K562 (cell line): Measurements from ENCODE around the gene TMIGD3. TPM values are rescaled to one million over a fixed set of nuclear protein-coding genes. Genes with fewer than 3 reads are reported as not detected.

Experiments used
- GABPA ChIP-seq: fragments of 200-800 bp; sonication (Bioruptor generic); conservative IDR thresholded peaks from 2 replicates; pipeline ENCODE4 v1.6.1; 2016; ENCODE audit warnings: low read depth, missing genetic modification characterization, missing compliant biosample characterization
- JUNB ChIP-seq: fragments of 450-650 bp; formaldehyde crosslinking; conservative IDR thresholded peaks from 2 replicates; pipeline ENCODE4 v1.4.0; 2020; ENCODE audit warnings: mild to moderate bottlenecking
- L3MBTL2 ChIP-seq: fragments of 450-650 bp; IDR thresholded peaks from 2 replicates; pipeline ENCODE4 v1.6.1; 2016; ENCODE audit warnings: mild to moderate bottlenecking, moderate library complexity
- MXD1 ChIP-seq: fragments of 250-450 bp; sonication (Bioruptor Pico); IDR thresholded peaks from 2 replicates; pipeline ENCODE4 v1.8.0; 2021; ENCODE audit warnings: borderline replicate concordance, mild to moderate bottlenecking, moderate library complexity; ENCODE audit not compliant: poor library complexity, severe bottlenecking
- MYBL2 ChIP-seq, 2 experiments: fragments of 450-650 bp in 1 of 2; sonication (generic) in 1 of 2; formaldehyde crosslinking in 1 of 2; IDR thresholded peaks; 2 replicates each; pipeline versions ENCODE4 v1.6.1 to v1.8.1; 2017 to 2022; ENCODE audit warnings: borderline replicate concordance in 1 of 2, inconsistent platforms in 1 of 2, low read depth in 1 of 2, mild to moderate bottlenecking in 1 of 2, missing genetic modification reagents in 1 of 2, moderate library complexity in 1 of 2
- MYC ChIP-seq, 2 experiments: fragments of 250-450 bp in 1 of 2; sonication (Bioruptor Pico) in 1 of 2; IDR thresholded peaks; 2 replicates each; pipeline versions ENCODE4 v1.5.1 to v1.6.1; 2012 to 2021; ENCODE audit warnings: low read depth in 2 of 2, borderline replicate concordance in 1 of 2, improper control_type of control experiment in 1 of 2, low read length in 1 of 2, mild to moderate bottlenecking in 1 of 2, moderate library complexity in 1 of 2
- NONO ChIP-seq, 2 experiments: fragments of 200-400 bp in 1 of 2; fragments of 450-650 bp in 1 of 2; formaldehyde crosslinking in 1 of 2; IDR thresholded peaks; 2 replicates each; pipeline ENCODE4 v1.6.1; 2017; ENCODE audit warnings: low read depth in 2 of 2, mild to moderate bottlenecking in 2 of 2, moderate library complexity in 2 of 2, low read length in 1 of 2
- PBX2 ChIP-seq, 2 experiments: IDR thresholded peaks in 1 of 2; conservative IDR thresholded peaks in 1 of 2; 2 replicates each; pipeline ENCODE4 v1.6.1; 2016; ENCODE audit warnings: low read depth in 2 of 2, mild to moderate bottlenecking in 1 of 2, missing compliant biosample characterization in 1 of 2, missing genetic modification characterization in 1 of 2, moderate library complexity in 1 of 2
- RBM15 ChIP-seq: fragments of 200-400 bp; formaldehyde crosslinking; IDR thresholded peaks from 2 replicates; pipeline ENCODE4 v1.6.1; 2018; ENCODE audit warnings: mild to moderate bottlenecking, low read length, moderate library complexity; ENCODE audit not compliant: insufficient read depth
- RNF219 ChIP-seq: fragments of 250-450 bp; sonication (Bioruptor Pico); IDR thresholded peaks from 2 replicates; pipeline ENCODE4 v1.5.0; 2022; ENCODE audit warnings: mild to moderate bottlenecking
- SMAD4 ChIP-seq: fragments of 250-450 bp; sonication (Bioruptor Pico); conservative IDR thresholded peaks from 2 replicates; pipeline ENCODE4 v1.8.0; 2021; ENCODE audit warnings: inconsistent platforms, mild to moderate bottlenecking, moderate library complexity
- TCFL5 ChIP-seq: fragments of 250-450 bp; sonication (Bioruptor Pico); conservative IDR thresholded peaks from 2 replicates; pipeline ENCODE4 v1.6.1; 2021; ENCODE audit warnings: mild to moderate bottlenecking, moderate library complexity, matching md5 sums
- USF1 ChIP-seq: sonication (generic); formaldehyde crosslinking; IDR thresholded peaks from 2 replicates; pipeline ENCODE4 v1.9.0; 2022; ENCODE audit warnings: mild to moderate bottlenecking, missing genetic modification reagents
- ZNF282 ChIP-seq: sonication (generic); formaldehyde crosslinking; IDR thresholded peaks from 2 replicates; pipeline ENCODE4 v1.8.1; 2023; ENCODE audit warnings: missing genetic modification reagents
- polyA plus RNA-seq, 8 experiments: library from polyadenylated mRNA; depleted of rRNA in 4 of 8; stranded (reverse) in 5 of 8; unstranded in 3 of 8; fragments of >200 nt; fragmentation: Nextera tagmentation in 2 of 8; fragmentation: Illumina TruSeq in 1 of 8; extraction: Ambion mirVana in 2 of 8; extraction: Trizol in 1 of 8; gene quantifications; 2 replicates each; pipeline versions ENCODE4 v1.2.1 to v1.2.3, GENCODE V29; 2011 to 2014; ENCODE audit warnings: inconsistent platforms in 1 of 8, missing spikeins in 1 of 8
- total RNA-seq, 7 experiments: library from RNA; depleted of rRNA in 6 of 7; stranded (reverse); fragments of >200 nt in 6 of 7; fragmentation: Illumina TruSeq in 2 of 7; extraction: Trizol in 2 of 7; gene quantifications; 2 replicates each; pipeline versions ENCODE4 v1.2.1 to v1.2.3, GENCODE V29; 2011 to 2021; ENCODE audit warnings: low replicate concordance in 1 of 7
- TF ChIP-seq, protein P1 (sequence below): sonication (generic); formaldehyde crosslinking; IDR thresholded peaks from 2 replicates; pipeline ENCODE4 v1.5.0; 2020; ENCODE audit warnings: missing genetic modification reagents
- TF ChIP-seq, protein P2 (sequence below): fragments of 450-650 bp; formaldehyde crosslinking; IDR thresholded peaks from 2 replicates; pipeline ENCODE4 v1.4.0; 2020; ENCODE audit warnings: mild to moderate bottlenecking, moderate library complexity

TMIGD3 gene
- total and polyA plus RNA-seq, 9 of the 15 experiments (the other 6 are each of a cell fraction or from before 2014, with no cell fraction given), result 0.11 to 0.13 (median 0.11) TPM; not detected in 6

DNA sequence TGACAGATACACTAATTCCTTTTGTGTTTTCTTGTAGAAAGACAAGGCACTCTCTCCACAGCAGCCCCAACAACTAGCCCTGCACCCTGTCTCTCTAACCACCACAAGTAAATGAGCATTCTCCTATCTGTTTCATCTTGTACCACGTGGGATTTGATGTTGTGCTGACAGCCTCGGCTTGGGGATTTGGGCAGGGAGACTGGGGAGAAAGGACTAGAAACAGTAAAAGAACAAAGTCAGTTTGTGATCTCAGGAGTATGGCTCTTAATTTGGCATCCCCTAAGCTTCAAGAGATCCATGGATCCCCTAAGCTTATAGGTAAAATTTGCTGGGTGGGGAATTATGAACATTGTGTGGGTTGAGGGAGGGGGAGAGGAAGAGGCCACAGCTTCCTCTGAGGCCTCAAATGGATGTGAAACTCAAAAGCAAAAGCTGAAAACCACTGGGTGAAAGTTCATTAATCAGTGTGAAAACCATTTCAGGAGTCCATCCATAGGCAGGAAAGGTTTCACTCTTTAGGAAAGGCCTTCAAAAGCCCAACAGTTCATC is 26.6 kb downstream of the TMIGD3 start (continued):
- TF ChIP-seq TCFL5 (CRISPR knock-in tag) (no peak), MYBL2 (IDR thresholded peaks at IDR 0.05; ENCODE audit: low read depth) (no peak), MYBL2 (CRISPR knock-in tag; IDR thresholded peaks at IDR 0.05; ENCODE audit: borderline replicate concordance) (no peak), NONO (IDR thresholded peaks at IDR 0.05; ENCODE audit: low read depth in 2 of 2, low read length in 1 of 2) (no peak), RBM15 (no peak), PBX2 (CRISPR knock-in tag; IDR thresholded peaks at IDR 0.05; ENCODE audit: low read depth) (no peak), PBX2 (tag; conservative IDR thresholded peaks at IDR 0.05; ENCODE audit: low read depth) (peak; percentile 90), ZNF282 (CRISPR knock-in tag) (no peak), RNF219 (CRISPR knock-in tag) (no peak), GABPA (tag) (peak; percentile 41; the same call in 1 of the 2 replicates), MYC (IDR thresholded peaks at IDR 0.05; ENCODE audit: low read depth, low read length) (no peak), MYC (CRISPR knock-in tag; IDR thresholded peaks at IDR 0.05; ENCODE audit: borderline replicate concordance, low read depth) (0 out of 2 replicates have a peak, but pooled peaks have one; percentile 23), JUNB (CRISPR knock-in tag) (no peak), USF1 (CRISPR knock-in tag) (peak; percentile 68), SMAD4 (CRISPR knock-in tag) (0 out of 2 replicates have a peak, but pooled peaks have one; percentile 21), MXD1 (CRISPR knock-in tag) (no peak), L3MBTL2 (peak; percentile 55)
- TF ChIP-seq, protein P1, sequence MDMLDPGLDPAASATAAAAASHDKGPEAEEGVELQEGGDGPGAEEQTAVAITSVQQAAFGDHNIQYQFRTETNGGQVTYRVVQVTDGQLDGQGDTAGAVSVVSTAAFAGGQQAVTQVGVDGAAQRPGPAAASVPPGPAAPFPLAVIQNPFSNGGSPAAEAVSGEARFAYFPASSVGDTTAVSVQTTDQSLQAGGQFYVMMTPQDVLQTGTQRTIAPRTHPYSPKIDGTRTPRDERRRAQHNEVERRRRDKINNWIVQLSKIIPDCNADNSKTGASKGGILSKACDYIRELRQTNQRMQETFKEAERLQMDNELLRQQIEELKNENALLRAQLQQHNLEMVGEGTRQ (CRISPR knock-in tag), result peak; percentile 79
- TF ChIP-seq, protein P2, sequence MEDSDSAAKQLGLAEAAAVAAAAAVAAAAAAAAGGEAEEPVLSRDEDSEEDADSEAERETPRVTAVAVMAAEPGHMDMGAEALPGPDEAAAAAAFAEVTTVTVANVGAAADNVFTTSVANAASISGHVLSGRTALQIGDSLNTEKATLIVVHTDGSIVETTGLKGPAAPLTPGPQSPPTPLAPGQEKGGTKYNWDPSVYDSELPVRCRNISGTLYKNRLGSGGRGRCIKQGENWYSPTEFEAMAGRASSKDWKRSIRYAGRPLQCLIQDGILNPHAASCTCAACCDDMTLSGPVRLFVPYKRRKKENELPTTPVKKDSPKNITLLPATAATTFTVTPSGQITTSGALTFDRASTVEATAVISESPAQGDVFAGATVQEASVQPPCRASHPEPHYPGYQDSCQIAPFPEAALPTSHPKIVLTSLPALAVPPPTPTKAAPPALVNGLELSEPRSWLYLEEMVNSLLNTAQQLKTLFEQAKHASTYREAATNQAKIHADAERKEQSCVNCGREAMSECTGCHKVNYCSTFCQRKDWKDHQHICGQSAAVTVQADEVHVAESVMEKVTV (CRISPR knock-in tag), result 0 out of 2 replicates have a peak, but pooled peaks have one; percentile 14
- TF ChIP-seq, all 486 proteins: peak for 21
